ENCODE results near the gene ADAM30.

DNA sequence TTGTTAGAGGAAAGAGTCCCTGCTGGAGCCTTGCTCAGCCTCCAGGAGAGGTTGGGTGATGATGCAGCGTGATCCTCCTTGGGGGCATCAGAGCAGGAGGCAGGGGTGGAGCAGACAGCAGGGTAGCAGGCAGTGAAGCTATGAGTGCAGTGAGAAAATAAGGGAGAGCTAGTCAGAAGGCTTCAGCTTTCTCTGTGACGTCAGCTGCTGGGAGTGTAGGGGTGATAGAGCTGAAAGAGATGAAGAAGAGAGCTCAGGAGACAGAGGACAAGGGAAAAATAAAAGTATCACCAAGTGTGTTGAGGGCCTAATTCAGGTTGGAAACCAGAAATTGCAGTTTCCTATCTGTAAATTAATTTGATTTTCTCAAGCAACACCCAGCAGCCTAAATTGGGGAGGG lies 2.2 kb upstream of the ADAM30 start:
- TF ChIP-seq CTCF (conservative IDR thresholded peaks at IDR 0.05; ENCODE audit: low read depth, low read length) (no peak), EZH2 (IDR thresholded peaks at IDR 0.05; ENCODE audit: low read length, unreplicated experiment) (no peak), EZH2phosphoT487 (IDR thresholded peaks at IDR 0.05; ENCODE audit: borderline replicate concordance, low read length) (no peak)
